Endodermal cell (in vitro differentiated cells): ENCODE measurements around the gene CTAG2. TPM values are rescaled to one million over a fixed set of nuclear protein-coding genes. Genes with fewer than 3 reads are reported as not detected.
"Not testable (repeated sequence)": the region's sequence is repeated elsewhere in the genome, so short reads cannot be mapped to it uniquely, and the experiment has no call there.

ENCODE experiments used
- DNase-seq: peaks from one replicate; pipeline ENCODE4 v3.0.0-alpha.2; 2017
- H3K27ac ChIP-seq: 2 replicates; pipeline ENCODE4 v1.5.1; 2013; ENCODE audit warnings: mild to moderate bottlenecking, low read depth, low read length, moderate library complexity
- H3K27me3 ChIP-seq: 2 replicates; pipeline ENCODE4 v1.6.1; 2013; ENCODE audit warnings: mild to moderate bottlenecking, low read length, moderate library complexity; ENCODE audit not compliant: insufficient read depth, control insufficient read depth, poor library complexity, severe bottlenecking
- H3K36me3 ChIP-seq: 2 replicates; pipeline ENCODE4 v1.7.0; 2013; ENCODE audit warnings: mild to moderate bottlenecking, low read length, moderate library complexity; ENCODE audit not compliant: control insufficient read depth, insufficient read depth
- H3K4me1 ChIP-seq: one replicate; pipeline ENCODE4 v1.7.0; 2013; ENCODE audit warnings: low read length; ENCODE audit not compliant: control insufficient read depth, insufficient read depth
- H3K4me3 ChIP-seq: 2 replicates; pipeline ENCODE4 v1.5.1; 2013; ENCODE audit warnings: mild to moderate bottlenecking, low read length, moderate library complexity
- H3K9ac ChIP-seq: 2 replicates; pipeline ENCODE4 v1.6.1; 2013; ENCODE audit warnings: mild to moderate bottlenecking, low read length, moderate library complexity; ENCODE audit not compliant: poor library complexity, severe bottlenecking; ENCODE audit errors: extremely low read depth
- H3K9me3 ChIP-seq: 2 replicates; pipeline ENCODE4 v1.6.1; 2013; ENCODE audit warnings: mild to moderate bottlenecking, low read length, moderate library complexity; ENCODE audit not compliant: control insufficient read depth
- H3K27ac Mint-ChIP-seq: 2 replicates; pipeline ENCODE4 v1.8.0; 2020; ENCODE audit warnings: mixed read lengths
- H3K27me3 Mint-ChIP-seq: 2 replicates; pipeline ENCODE4 v1.8.0; 2021; ENCODE audit warnings: mild to moderate bottlenecking, mixed read lengths; ENCODE audit not compliant: insufficient read depth
- H3K36me3 Mint-ChIP-seq: 2 replicates; pipeline ENCODE4 v1.8.0; 2020; ENCODE audit warnings: low read depth, mixed read lengths
- H3K4me1 Mint-ChIP-seq: 2 replicates; pipeline ENCODE4 v1.8.0; 2020; ENCODE audit warnings: mixed read lengths
- H3K4me3 Mint-ChIP-seq: 2 replicates; pipeline ENCODE4 v1.8.0; 2020; ENCODE audit warnings: mild to moderate bottlenecking, moderate library complexity, mixed read lengths
- H3K9me3 Mint-ChIP-seq: 2 replicates; pipeline ENCODE4 v1.8.0; 2020; ENCODE audit warnings: mild to moderate bottlenecking, mixed read lengths
- WGBS, 2 experiments: methylation state at CpG; one replicate each; pipeline versions ENCODE4 v1.1.5 to v1.1.7; 2013; ENCODE audit warnings: missing lambda C conversion rate in 2 of 2, mixed read lengths in 1 of 2; ENCODE audit not compliant: insufficient coverage in 1 of 2, insufficient read length in 1 of 2; 5-methylcytosine and 5-hydroxymethylcytosine counted together
- total RNA-seq, 2 donors: library from RNA; stranded (reverse); fragmentation: NEBNext Ultra II Directional in 1 of 2; extraction: Animal tissue kit (Norgen Biotek cat#: 25700) in 1 of 2; gene quantifications; 2 replicates in 1 of 2; 3 replicates in 1 of 2; pipeline ENCODE4 v1.2.1, GENCODE V29; 2021
- TF ChIP-seq, protein P1 (sequence below): fragments of 200-600 bp; sonication (generic); conservative IDR thresholded peaks from 2 replicates; pipeline ENCODE4 v1.5.0; 2021; ENCODE audit warnings: antibody characterized with exemption, mild to moderate bottlenecking

The CTAG2 gene
- total RNA-seq, 2 donors from 2014 or later, result not detected

DNA sequence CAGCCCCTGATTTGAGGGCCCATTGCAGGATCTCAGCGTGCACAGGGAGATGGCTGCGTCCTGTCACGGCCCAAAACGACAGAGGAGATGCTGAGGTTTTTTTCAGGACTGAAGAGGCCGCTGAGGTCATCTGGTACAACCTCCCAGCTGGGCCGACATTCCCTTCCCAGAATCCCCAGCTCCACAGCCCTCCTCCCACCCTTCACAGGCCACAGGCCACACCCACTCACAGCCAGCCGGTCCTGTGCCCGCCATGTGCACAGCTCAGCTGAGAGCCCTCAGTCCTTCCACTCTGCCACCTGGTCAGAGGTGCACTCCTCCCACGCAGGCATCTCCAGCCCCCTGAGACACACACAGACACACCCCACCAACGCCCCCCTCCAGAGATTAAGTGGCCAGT, 11.6 kb downstream of the CTAG2 start:
- not testable (repeated sequence) for H3K9me3 ChIP-seq, H3K27me3 Mint-ChIP-seq, H3K4me1 Mint-ChIP-seq, H3K4me3 ChIP-seq, H3K4me3 Mint-ChIP-seq, H3K27ac Mint-ChIP-seq, H3K9me3 Mint-ChIP-seq, H3K36me3 ChIP-seq, H3K27ac ChIP-seq, H3K9ac ChIP-seq, H3K27me3 ChIP-seq, H3K36me3 Mint-ChIP-seq, DNase-seq, H3K4me1 ChIP-seq
- no CpG with 5 or more reads among the region's 10 CpGs for WGBS, 2 experiments

DNA sequence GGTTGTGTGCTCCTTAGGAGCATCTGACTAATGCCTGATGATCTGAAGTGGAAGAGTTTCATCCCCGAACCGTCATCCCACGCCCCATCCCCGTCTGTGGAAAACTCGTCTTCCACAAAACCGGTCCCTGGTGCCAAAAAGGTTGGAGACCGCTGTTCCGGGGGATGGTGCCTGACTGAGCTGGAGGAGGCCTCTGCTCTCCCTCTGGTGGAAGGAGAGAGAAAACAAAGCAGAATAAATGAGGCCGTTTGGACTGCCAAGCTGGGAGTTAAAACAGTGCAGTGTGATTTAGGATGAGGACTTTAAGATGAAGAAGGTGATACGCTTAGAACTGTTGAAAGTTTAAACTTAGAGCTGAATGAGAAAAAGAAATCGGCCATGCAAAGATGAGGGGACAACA, 19.7 kb downstream of the CTAG2 start:
- not testable (repeated sequence) for H3K27me3 Mint-ChIP-seq, H3K36me3 ChIP-seq, H3K4me1 Mint-ChIP-seq, H3K9ac ChIP-seq, H3K36me3 Mint-ChIP-seq, H3K9me3 Mint-ChIP-seq, DNase-seq, H3K4me3 ChIP-seq, H3K27ac Mint-ChIP-seq, H3K4me1 ChIP-seq, H3K4me3 Mint-ChIP-seq, H3K27ac ChIP-seq, H3K27me3 ChIP-seq, H3K9me3 ChIP-seq
- no CpG with 5 or more reads among the region's 11 CpGs for WGBS, 2 experiments

DNA sequence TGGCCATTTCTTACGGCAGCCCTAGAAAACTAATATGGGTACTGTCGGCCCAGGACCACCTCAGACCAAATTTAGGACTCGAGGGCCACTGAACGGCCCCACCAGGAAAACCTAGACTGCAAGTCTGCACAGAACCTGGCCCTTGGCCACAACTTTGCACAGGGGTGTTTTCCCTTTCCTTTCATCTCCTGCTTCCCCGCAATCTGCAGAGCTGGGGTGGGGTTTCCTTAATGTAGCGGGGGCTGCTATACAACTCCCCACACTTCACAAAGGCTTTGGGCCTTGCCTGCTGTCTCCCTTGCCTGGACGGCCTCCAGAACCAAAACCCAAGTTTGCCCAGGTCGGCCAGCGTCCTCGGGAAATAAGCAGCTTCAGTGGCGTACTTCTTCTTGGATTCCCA, 22.4 kb downstream of the CTAG2 start:
- not testable (repeated sequence) for H3K9me3 ChIP-seq, H3K4me1 ChIP-seq, H3K9me3 Mint-ChIP-seq, H3K36me3 Mint-ChIP-seq, H3K4me3 Mint-ChIP-seq, H3K27me3 Mint-ChIP-seq, H3K4me3 ChIP-seq, H3K27ac Mint-ChIP-seq, H3K4me1 Mint-ChIP-seq, H3K27ac ChIP-seq, H3K9ac ChIP-seq, H3K27me3 ChIP-seq, DNase-seq, H3K36me3 ChIP-seq
- no CpG with 5 or more reads among the region's 11 CpGs for WGBS, 2 experiments

GRCh38 chrX:154628960-154629359, 24.4 kb downstream of the CTAG2 start:
- H3K4me3 ChIP-seq, H3K4me1 Mint-ChIP-seq, H3K27ac Mint-ChIP-seq, H3K4me3 Mint-ChIP-seq, H3K36me3 Mint-ChIP-seq, H3K36me3 ChIP-seq, H3K27ac ChIP-seq, DNase-seq, H3K9me3 Mint-ChIP-seq, H3K9me3 ChIP-seq, H3K4me1 ChIP-seq, H3K27me3 Mint-ChIP-seq, H3K27me3 ChIP-seq, H3K9ac ChIP-seq: not testable (repeated sequence)
- WGBS, 2 experiments, result no CpG with 5 or more reads among the region's 5 CpGs

DNA sequence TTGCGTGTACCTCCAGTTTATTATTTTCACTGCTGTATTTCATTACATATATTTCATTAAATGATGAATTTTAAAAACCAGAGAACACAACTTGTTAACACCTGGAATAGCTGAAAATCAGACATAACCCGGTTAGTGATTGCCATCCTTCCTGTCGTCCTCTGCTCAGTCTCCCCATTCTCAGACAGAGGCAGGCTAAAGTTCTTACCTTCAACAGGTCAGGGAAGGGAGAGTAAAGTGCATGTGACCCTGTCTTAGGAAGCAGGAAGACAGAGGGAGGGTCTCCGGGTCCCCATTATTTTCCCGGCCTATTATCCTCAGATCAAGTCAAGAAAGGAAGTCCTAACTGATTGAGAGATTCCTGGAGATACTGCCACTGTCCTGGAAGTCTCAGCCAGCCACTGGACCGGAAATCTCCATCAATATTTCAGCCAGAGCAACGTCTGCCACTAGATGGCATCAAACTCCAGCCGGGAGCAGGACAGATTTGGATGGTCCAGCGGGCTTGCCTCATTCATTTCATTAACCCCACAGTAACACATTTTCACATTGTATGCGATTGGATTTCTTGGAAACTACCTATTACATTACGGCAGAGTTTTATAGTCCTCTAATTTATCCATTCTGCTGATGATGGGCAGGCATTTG, 32.5 kb downstream of the CTAG2 start:
- H3K36me3 Mint-ChIP-seq, H3K9ac ChIP-seq, H3K9me3 ChIP-seq, H3K4me3 Mint-ChIP-seq, DNase-seq, H3K4me1 ChIP-seq, H3K9me3 Mint-ChIP-seq, H3K27ac Mint-ChIP-seq, H3K27me3 ChIP-seq, H3K27me3 Mint-ChIP-seq, H3K4me1 Mint-ChIP-seq, H3K27ac ChIP-seq, H3K36me3 ChIP-seq, H3K4me3 ChIP-seq: not testable (repeated sequence)
- TF ChIP-seq, protein P1, sequence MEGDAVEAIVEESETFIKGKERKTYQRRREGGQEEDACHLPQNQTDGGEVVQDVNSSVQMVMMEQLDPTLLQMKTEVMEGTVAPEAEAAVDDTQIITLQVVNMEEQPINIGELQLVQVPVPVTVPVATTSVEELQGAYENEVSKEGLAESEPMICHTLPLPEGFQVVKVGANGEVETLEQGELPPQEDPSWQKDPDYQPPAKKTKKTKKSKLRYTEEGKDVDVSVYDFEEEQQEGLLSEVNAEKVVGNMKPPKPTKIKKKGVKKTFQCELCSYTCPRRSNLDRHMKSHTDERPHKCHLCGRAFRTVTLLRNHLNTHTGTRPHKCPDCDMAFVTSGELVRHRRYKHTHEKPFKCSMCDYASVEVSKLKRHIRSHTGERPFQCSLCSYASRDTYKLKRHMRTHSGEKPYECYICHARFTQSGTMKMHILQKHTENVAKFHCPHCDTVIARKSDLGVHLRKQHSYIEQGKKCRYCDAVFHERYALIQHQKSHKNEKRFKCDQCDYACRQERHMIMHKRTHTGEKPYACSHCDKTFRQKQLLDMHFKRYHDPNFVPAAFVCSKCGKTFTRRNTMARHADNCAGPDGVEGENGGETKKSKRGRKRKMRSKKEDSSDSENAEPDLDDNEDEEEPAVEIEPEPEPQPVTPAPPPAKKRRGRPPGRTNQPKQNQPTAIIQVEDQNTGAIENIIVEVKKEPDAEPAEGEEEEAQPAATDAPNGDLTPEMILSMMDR, result peak; percentile 10
- WGBS, 2 experiments, result 70% methylated on average over 2 of the region's 11 CpGs; no CpG with 5 or more reads in 1 of the 2 experiments

DNA sequence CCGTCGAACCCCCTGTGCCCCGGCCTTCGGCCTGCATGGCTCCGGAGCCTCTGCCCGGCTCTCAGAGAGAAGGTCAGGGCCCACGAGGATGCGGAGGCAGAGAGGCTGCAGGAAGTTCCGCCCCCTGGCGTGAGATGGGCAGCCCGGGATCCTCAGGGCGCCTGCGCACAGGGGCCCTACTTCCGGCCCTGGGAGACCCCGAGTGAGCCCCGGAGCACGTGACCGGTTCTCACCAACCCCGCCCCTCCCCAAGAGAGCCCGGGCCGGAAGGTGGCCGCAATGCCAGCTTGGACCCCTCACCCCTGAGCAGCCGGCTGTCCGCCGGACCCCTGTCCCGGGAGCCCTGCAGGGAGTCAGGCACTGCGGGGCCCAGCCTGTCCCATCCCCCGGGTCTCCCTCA, 34.2 kb downstream of the CTAG2 start, which contains the start of gene CTAG1B:
CTAG1B (minus strand) TSS at position 101 of the 400 bp plus-strand sequence; CDS start at position 37, 64 bp downstream.
- not testable (repeated sequence) for H3K4me3 Mint-ChIP-seq, H3K36me3 ChIP-seq, H3K4me3 ChIP-seq, H3K4me1 ChIP-seq, H3K9me3 Mint-ChIP-seq, H3K4me1 Mint-ChIP-seq, H3K27ac ChIP-seq, H3K9me3 ChIP-seq, H3K27me3 ChIP-seq, DNase-seq, H3K27ac Mint-ChIP-seq, H3K36me3 Mint-ChIP-seq, H3K9ac ChIP-seq, H3K27me3 Mint-ChIP-seq
- WGBS, 2 experiments, result no CpG with 5 or more reads among the region's 28 CpGs
